Smooth muscle cell of bladder (primary cell): ENCODE data around the gene BTBD7. TPM values are rescaled to one million over a fixed set of nuclear protein-coding genes. Genes with fewer than 3 reads are reported as not detected.

ENCODE experiments used
- total RNA-seq: library from RNA; depleted of rRNA; stranded (reverse); fragments of >200 nt; gene quantifications from 2 replicates; pipeline ENCODE4 v1.2.3, GENCODE V29; 2014

The BTBD7 gene, protein sequence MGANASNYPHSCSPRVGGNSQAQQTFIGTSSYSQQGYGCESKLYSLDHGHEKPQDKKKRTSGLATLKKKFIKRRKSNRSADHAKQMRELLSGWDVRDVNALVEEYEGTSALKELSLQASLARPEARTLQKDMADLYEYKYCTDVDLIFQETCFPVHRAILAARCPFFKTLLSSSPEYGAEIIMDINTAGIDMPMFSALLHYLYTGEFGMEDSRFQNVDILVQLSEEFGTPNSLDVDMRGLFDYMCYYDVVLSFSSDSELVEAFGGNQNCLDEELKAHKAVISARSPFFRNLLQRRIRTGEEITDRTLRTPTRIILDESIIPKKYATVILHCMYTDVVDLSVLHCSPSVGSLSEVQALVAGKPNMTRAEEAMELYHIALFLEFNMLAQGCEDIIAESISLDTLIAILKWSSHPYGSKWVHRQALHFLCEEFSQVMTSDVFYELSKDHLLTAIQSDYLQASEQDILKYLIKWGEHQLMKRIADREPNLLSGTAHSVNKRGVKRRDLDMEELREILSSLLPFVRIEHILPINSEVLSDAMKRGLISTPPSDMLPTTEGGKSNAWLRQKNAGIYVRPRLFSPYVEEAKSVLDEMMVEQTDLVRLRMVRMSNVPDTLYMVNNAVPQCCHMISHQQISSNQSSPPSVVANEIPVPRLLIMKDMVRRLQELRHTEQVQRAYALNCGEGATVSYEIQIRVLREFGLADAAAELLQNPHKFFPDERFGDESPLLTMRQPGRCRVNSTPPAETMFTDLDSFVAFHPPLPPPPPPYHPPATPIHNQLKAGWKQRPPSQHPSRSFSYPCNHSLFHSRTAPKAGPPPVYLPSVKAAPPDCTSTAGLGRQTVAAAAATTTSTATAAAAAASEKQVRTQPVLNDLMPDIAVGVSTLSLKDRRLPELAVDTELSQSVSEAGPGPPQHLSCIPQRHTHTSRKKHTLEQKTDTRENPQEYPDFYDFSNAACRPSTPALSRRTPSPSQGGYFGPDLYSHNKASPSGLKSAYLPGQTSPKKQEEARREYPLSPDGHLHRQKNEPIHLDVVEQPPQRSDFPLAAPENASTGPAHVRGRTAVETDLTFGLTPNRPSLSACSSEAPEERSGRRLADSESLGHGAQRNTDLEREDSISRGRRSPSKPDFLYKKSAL
- total RNA-seq, result 18.1 and 24.9 TPM in 2 replicates

DNA sequence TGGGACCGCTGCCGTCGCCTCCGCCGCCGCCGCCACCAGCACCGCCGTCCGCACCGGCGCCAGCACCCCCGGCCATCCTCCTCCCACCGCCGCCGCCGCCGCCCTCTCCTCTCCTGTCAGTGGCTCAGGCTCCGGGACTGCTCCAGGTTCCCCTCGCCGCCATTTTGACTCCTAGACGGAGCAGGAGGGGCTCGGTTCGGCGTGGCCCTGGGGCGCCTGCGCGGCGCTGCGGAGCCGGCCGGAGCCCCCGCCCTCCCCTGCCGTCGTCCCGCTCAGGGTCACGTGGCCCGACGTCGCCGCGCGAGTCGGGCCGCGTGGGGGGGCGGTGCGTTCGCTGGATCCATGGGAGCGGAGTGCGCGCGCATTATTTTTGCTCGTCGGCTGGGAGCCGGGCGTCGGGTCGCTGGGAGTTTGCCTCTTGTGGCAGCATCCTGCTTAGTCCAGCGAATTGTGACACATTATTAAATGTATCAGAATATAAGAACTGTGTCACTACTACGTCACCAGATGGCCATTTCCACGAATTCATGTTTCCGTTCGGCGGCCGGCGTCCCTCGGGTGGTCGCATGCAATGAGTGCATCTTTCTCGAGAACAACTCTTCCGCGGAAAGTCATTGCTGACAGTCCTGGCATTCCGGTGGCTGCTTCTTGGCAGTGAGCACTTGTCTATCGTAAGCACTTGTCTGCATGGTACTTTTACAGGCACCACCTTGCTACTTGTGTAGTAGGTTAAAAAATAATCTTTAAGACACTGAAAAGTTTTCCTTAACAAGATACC lies at the start of gene BTBD7:
BTBD7 (minus strand) TSS at position 184 of the 778 bp plus-strand sequence. CDS start 36,985 bp downstream, outside the sequence.

DNA sequence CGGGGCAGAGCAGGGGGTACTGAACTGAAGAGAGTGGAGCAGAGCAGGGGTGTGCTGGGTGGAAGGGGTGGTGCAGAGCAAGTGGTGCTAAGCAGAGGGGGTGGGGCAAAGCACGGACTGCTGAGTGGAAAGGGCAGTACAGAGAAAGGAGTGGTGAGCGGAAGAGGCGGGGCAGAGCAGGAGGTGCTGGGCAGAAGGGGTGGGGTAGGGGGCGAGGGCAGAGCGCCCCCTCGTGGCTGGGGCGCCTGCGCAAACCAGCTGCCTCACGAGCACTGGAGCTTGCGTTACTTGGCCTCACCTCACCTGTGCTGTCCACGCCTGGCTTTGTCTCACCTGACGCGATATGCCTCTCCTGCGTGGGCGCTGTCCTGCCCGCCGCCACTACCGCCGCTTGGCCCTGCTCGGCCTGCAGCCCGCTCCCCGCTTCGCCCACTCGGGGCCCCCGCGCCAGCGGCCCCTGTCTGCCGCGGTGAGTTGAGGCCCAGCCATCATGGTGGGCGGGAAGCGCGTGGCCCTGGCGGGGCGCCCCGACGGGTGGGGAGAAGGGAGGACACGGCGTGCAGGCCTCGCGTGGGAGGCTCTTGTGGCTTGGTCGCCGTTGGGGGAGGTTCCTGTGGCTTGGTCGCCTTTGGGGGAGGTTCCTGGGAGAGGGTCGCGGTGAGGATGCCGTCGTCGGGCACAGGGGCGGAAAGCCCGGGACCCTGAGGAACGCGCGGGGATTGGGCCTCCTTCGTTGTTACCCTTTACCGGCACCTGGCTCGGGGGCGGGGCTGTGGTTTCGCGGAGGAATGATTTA lies 14.3 kb upstream of the BTBD7 start, which contains the start of gene COX8C:
COX8C (plus strand) TSS at position 257 of the 796 bp plus-strand sequence; CDS start at position 344, 87 bp downstream.

DNA sequence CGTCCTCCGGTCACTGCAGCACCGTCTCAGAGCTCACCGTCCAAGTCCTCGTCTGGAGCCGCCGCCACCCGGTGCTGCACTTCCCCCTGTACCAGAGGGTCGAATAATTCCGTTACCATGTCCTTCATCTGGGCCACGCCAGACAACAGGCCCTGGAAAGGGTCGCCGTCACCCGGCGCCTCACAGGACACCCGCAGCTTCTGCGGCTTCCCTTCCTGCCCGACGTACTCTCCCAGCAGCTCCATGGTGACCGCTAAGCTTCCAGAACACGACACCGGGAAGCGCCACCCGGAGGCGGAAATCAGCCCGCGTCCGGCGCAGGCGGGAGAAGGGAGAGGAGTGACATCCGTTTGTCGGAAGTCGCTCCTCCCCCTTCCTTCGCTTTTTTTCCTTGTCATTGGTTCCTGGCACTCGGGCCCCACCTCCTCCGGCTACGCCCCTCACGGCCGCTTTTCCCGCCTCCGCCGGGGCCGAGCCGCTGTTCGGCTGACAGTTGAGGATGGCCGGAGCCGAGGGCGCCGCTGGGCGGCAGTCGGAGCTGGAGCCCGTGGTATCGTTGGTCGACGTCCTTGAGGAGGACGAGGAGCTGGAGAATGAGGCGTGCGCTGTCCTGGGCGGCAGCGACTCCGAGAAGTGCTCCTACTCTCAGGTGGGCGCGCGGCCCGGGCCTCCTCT lies 125.9 kb downstream of the BTBD7 start, which contains the start of the genes GON7 and UBR7:
GON7 (minus strand) TSS at position 273 of the 675 bp plus-strand sequence; CDS start at position 245, 28 bp downstream.
UBR7 (plus strand) TSS at position 464 of the 675 bp plus-strand sequence; CDS start at position 500, 36 bp downstream.

Other genes with a start within 250 kb of the BTBD7 start
- 7.3 and 9.4 TPM in 2 replicates for gene ITPK1, start 217.1 kb downstream of the BTBD7 start, total RNA-seq
- gene MOAP1, start 148.1 kb downstream of the BTBD7 start, total RNA-seq, result 11.4 and 11.9 TPM in 2 replicates
- gene LYSET, start 147.7 kb downstream of the BTBD7 start, total RNA-seq, result 5.4 and 7.5 TPM in 2 replicates
- 10.5 and 12.4 TPM in 2 replicates for gene GON7, start 126.0 kb downstream of the BTBD7 start, total RNA-seq
- 18.1 and 18.2 TPM in 2 replicates for gene UBR7, start 125.8 kb downstream of the BTBD7 start, total RNA-seq
- gene COX8C, start 14.1 kb upstream of the BTBD7 start, total RNA-seq, result not detected in 2 replicates
- under 0.01 and 0.18 TPM in 2 replicates for gene UNC79, start 97.9 kb upstream of the BTBD7 start, total RNA-seq